ENCODE measurements around the gene MOGAT3. TPM values are rescaled to one million over a fixed set of nuclear protein-coding genes. Genes with fewer than 3 reads are reported as not detected.

MOGAT3 gene
- total and polyA plus RNA-seq, 9 of the 15 experiments (the other 6 are each of a cell fraction or from before 2014, with no cell fraction given), result 0.07 to 0.17 (median 0.13) TPM; not detected in 6

GRCh38 chr7:101175664-101176063 lies 25.2 kb downstream of the MOGAT3 start (continued):
- TF ChIP-seq ETV1 (tag; conservative IDR thresholded peaks at IDR 0.05; ENCODE audit: low read depth), result no peak
- no peak for TF ChIP-seq ZFP30 (CRISPR knock-in tag; IDR thresholded peaks at IDR 0.05; ENCODE audit: borderline replicate concordance)
- TF ChIP-seq NEUROD1 (IDR thresholded peaks at IDR 0.05; ENCODE audit: borderline replicate concordance, low read depth, low read length, partially characterized antibody), result no peak
- TF ChIP-seq CHD1 (IDR thresholded peaks at IDR 0.05; ENCODE audit: low read length), result no peak

DNA sequence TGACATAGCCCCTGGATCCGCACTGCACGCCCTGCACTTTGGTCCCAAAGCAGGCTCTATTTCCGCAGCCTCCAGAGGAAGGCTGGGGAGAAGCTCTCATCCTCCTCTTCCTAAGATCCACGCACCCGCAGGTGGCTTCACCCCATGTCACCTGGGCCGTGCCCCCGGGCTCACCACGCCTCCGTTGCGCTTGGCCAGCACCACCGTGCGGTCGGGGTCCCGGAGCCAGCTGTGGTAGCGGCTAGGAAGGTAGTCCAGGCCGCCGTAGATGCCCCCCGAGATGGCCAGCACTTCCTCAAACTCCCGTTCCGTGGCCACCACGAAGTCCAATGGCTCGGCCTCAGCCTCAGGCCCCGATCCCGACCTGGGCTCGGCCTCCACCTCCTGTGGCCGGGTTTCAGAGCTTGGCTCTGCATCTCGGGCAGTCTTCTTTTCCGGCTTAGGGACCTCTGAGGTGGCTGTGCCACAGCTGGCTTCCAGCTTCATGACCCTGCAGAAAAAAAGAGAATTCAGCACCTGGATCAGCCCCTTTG lies 26.4 kb downstream of the MOGAT3 start:
- WGBS (ENCODE audit: insufficient coverage, low coverage, missing lambda C conversion rate), result 55% methylated on average over 27 of the region's 28 CpGs
- H3K4me1 ChIP-seq (replicated peaks in 1 of 2; ENCODE audit: control insufficient read depth in 2 of 2, insufficient read depth in 2 of 2, low read length in 2 of 2), result peaks cover 11 to 40% of the 10 kb centered on the region in 2 experiments
- FAIRE-seq (no peak), DNase-seq (ENCODE audit: extremely low read depth in 1 of 4, low spot score in 3 of 4) (peak in 1 of 4 experiments; percentile 42), ATAC-seq (peak; percentile 32)
- peaks cover 12% of the 10 kb centered on the region for H4K20me1 ChIP-seq (replicated peaks; ENCODE audit: control insufficient read depth, insufficient read depth, low read length)
- H2AFZ ChIP-seq (ENCODE audit: low read depth, low read length), result peak overlapping the region; percentile 92
- in situ Hi-C loops (cut with MboI), result no loop called here
- peaks cover 1% of the 10 kb centered on the region for H3K9me1 ChIP-seq (ENCODE audit: control insufficient read depth, insufficient read depth, low read length)
- no peaks in the 10 kb centered on the region for H3K79me2 ChIP-seq (ENCODE audit: control insufficient read depth, insufficient read depth, low read length)
- no peak overlapping the region for H3K27ac ChIP-seq (ENCODE audit: extremely low read depth, low read depth, low read length)
- peak overlapping the region in 1 of 2 experiments; percentile 84; a peak in 1 of 4 replicates for H3K9ac ChIP-seq (ENCODE audit: insufficient read depth in 1 of 2, low read depth in 2 of 2, low read length in 2 of 2)
- no peak overlapping the region for H3K4me3 ChIP-seq
- TSS peak; percentile 100 for BruUV-seq (replicated peaks)
- no peaks in the 10 kb centered on the region for H3K9me3 ChIP-seq (replicated peaks; ENCODE audit: control insufficient read depth, insufficient read depth, low read depth, low read length)
- H3K4me2 ChIP-seq (ENCODE audit: insufficient read depth, low read length), result peak overlapping the region; percentile 57; the same call in 1 of the 2 replicates
- H3K36me3 ChIP-seq (ENCODE audit: control insufficient read depth, insufficient read depth, low read length), result no peaks in the 10 kb centered on the region
- ChIA-PET CTCF (ENCODE audit: low intra/inter-chr PET ratio) (no interaction called here), POLR2A (interaction anchor here (0.6 to 1.0 kb wide), 9 partner anchors 8 to 730 kb away, joined by 3 to 5 read pairs (median 4); partner anchors contain the start of gene VGF)
- intact Hi-C loops (cut with micrococcal nuclease), result no loop called here
- peaks cover 39 to 49% of the 10 kb centered on the region in 2 experiments; a peak in 4 of 5 replicates for H3K27me3 ChIP-seq (ENCODE audit: control insufficient read depth in 2 of 2, insufficient read depth in 2 of 2, low read length in 2 of 2)
- no peak for TF ChIP-seq ZNF347 (CRISPR knock-in tag; IDR thresholded peaks at IDR 0.05; ENCODE audit: low read depth)
- TF ChIP-seq, protein P1, sequence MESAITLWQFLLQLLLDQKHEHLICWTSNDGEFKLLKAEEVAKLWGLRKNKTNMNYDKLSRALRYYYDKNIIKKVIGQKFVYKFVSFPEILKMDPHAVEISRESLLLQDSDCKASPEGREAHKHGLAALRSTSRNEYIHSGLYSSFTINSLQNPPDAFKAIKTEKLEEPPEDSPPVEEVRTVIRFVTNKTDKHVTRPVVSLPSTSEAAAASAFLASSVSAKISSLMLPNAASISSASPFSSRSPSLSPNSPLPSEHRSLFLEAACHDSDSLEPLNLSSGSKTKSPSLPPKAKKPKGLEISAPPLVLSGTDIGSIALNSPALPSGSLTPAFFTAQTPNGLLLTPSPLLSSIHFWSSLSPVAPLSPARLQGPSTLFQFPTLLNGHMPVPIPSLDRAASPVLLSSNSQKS (CRISPR knock-in tag; IDR thresholded peaks at IDR 0.05), result no peak
- TF ChIP-seq FOXP4 (CRISPR knock-in tag; IDR thresholded peaks at IDR 0.05; ENCODE audit: borderline replicate concordance), result no peak
- peak; percentile 62 for TF ChIP-seq TBP (optimal IDR thresholded peaks at IDR 0.05; ENCODE audit: low read depth, low read length)
- TF ChIP-seq EZH2 (IDR thresholded peaks at IDR 0.05; ENCODE audit: borderline replicate concordance, low read depth, low read length), result no peak
- no peak for TF ChIP-seq ZFP36 (IDR thresholded peaks at IDR 0.05; ENCODE audit: low read depth, low read length, partially characterized antibody)
- TF ChIP-seq SPI1 (IDR thresholded peaks at IDR 0.05; ENCODE audit: borderline replicate concordance, low read depth, low read length), result peak; percentile 32; the same call in 1 of the 2 replicates
- no peak for TF ChIP-seq ZBTB17 (CRISPR knock-in tag; IDR thresholded peaks at IDR 0.05)
- TF ChIP-seq SREBF2 (CRISPR knock-in tag; IDR thresholded peaks at IDR 0.05), result no peak
- no peak for TF ChIP-seq RNF219 (CRISPR knock-in tag; IDR thresholded peaks at IDR 0.05)

Measured in K562 (cell line).